Astrocyte (in vitro differentiated cells and primary cell): ENCODE data around the gene PAX8. TPM values are rescaled to one million over a fixed set of nuclear protein-coding genes. Genes with fewer than 3 reads are reported as not detected.
"Not testable (repeated sequence)": the region's sequence is repeated elsewhere in the genome, so short reads cannot be mapped to it uniquely, and the experiment has no call there.

Experiments
- DNase-seq: peaks from one replicate; pipeline ENCODE4 v3.0.0-alpha.2; 2010; ENCODE audit warnings: low read depth
- FAIRE-seq: peaks from 2 replicates; lab custom pipeline; 2011; peaks lifted over from hg19 to GRCh38; lab: Jason Lieb, UNC
- H2AFZ ChIP-seq: 2 replicates; pipeline ENCODE4 v1.6.0; 2012; ENCODE audit warnings: low read depth, low read length, inconsistent platforms
- H3K27ac ChIP-seq: 2 replicates; pipeline ENCODE4 v1.5.1; 2011; ENCODE audit warnings: low read depth, low read length, inconsistent platforms
- H3K27me3 ChIP-seq: 2 replicates; pipeline ENCODE4 v1.6.0; 2011; ENCODE audit warnings: low read length, inconsistent platforms; ENCODE audit not compliant: insufficient read depth
- H3K36me3 ChIP-seq: 2 replicates; pipeline ENCODE4 v1.5.1; 2011; ENCODE audit warnings: low read length, inconsistent platforms; ENCODE audit not compliant: insufficient read depth
- H3K4me1 ChIP-seq: 2 replicates; pipeline ENCODE4 v1.5.1; 2011; ENCODE audit warnings: low read length, inconsistent platforms; ENCODE audit not compliant: insufficient read depth
- H3K4me2 ChIP-seq: 2 replicates; pipeline ENCODE4 v1.6.0; 2012; ENCODE audit warnings: low read length, inconsistent platforms
- H3K4me3 ChIP-seq: 2 replicates; pipeline ENCODE4 v1.5.1; 2011; ENCODE audit warnings: low read depth, mild to moderate bottlenecking, low read length, inconsistent platforms; ENCODE audit not compliant: insufficient read depth
- H3K79me2 ChIP-seq: 2 replicates; pipeline ENCODE4 v1.6.0; 2012; ENCODE audit warnings: mild to moderate bottlenecking, low read length, inconsistent platforms; ENCODE audit not compliant: insufficient read depth
- H3K9ac ChIP-seq: 2 replicates; pipeline ENCODE4 v1.6.0; 2012; ENCODE audit warnings: mild to moderate bottlenecking, low read length, inconsistent platforms
- H3K9me3 ChIP-seq: 2 replicates; pipeline ENCODE4 v1.5.1; 2012; ENCODE audit warnings: low read depth, mild to moderate bottlenecking, low read length, inconsistent platforms; ENCODE audit not compliant: insufficient read depth
- H4K20me1 ChIP-seq: 2 replicates; pipeline ENCODE4 v1.6.0; 2012; ENCODE audit warnings: low read length, inconsistent platforms; ENCODE audit not compliant: insufficient read depth
- H3K27ac Mint-ChIP-seq: one replicate; pipeline ENCODE4 v1.8.0; 2021; ENCODE audit warnings: mild to moderate bottlenecking, mixed read lengths; ENCODE audit not compliant: unreplicated experiment
- H3K27me3 Mint-ChIP-seq: one replicate; pipeline ENCODE4 v1.8.0; 2021; ENCODE audit warnings: low read depth, mixed read lengths; ENCODE audit not compliant: unreplicated experiment
- H3K36me3 Mint-ChIP-seq: one replicate; pipeline ENCODE4 v1.8.0; 2021; ENCODE audit warnings: low read depth, mixed read lengths; ENCODE audit not compliant: unreplicated experiment
- H3K4me1 Mint-ChIP-seq: one replicate; pipeline ENCODE4 v1.8.0; 2021; ENCODE audit warnings: low read depth, mixed read lengths; ENCODE audit not compliant: unreplicated experiment
- H3K4me3 Mint-ChIP-seq: one replicate; pipeline ENCODE4 v1.8.0; 2021; ENCODE audit warnings: mild to moderate bottlenecking, moderate library complexity, mixed read lengths; ENCODE audit not compliant: unreplicated experiment
- H3K9me3 Mint-ChIP-seq: one replicate; pipeline ENCODE4 v1.8.0; 2021; ENCODE audit warnings: mild to moderate bottlenecking, mixed read lengths; ENCODE audit not compliant: unreplicated experiment
- CTCF ChIP-seq: IDR thresholded peaks from 2 replicates; pipeline ENCODE4 v1.5.1; 2011; ENCODE audit warnings: low read depth, mild to moderate bottlenecking, inconsistent platforms, low read length, moderate library complexity; ENCODE audit not compliant: insufficient read depth
- EZH2 ChIP-seq: IDR thresholded peaks from 2 replicates; pipeline ENCODE4 v1.6.1; 2012; ENCODE audit warnings: mild to moderate bottlenecking, low read length, inconsistent platforms; ENCODE audit not compliant: insufficient read depth
- total RNA-seq: library from RNA; stranded (reverse); gene quantifications from 2 replicates; pipeline ENCODE4 v1.2.1, GENCODE V29; 2021

The PAX8 gene
- total RNA-seq, 1 donor from 2014 or later, result 0.48 TPM

GRCh38 chr2:113305146-113305545, 26.4 kb upstream of the PAX8 start:
- peaks cover 40% of the 10 kb centered on the region for H3K27me3 Mint-ChIP-seq
- Histone ChIP-seq H4K20me1 (no peaks in the 10 kb centered on the region), H3K27me3 (no peaks in the 10 kb centered on the region), H3K9me3 (no peaks in the 10 kb centered on the region), H3K36me3 (no peaks in the 10 kb centered on the region), H3K79me2 (no peaks in the 10 kb centered on the region), H3K9ac (no peak overlapping the region), H3K4me1 (no peaks in the 10 kb centered on the region), H3K27ac (no peak overlapping the region), H2AFZ (no peak overlapping the region), H3K4me3 (no peak overlapping the region), H3K4me2 (no peak overlapping the region)
- H3K4me1 Mint-ChIP-seq, result peaks cover 5% of the 10 kb centered on the region
- no peaks in the 10 kb centered on the region for H3K9me3 Mint-ChIP-seq
- H3K4me3 Mint-ChIP-seq, result no peak overlapping the region
- no peaks in the 10 kb centered on the region for H3K36me3 Mint-ChIP-seq
- TF ChIP-seq CTCF (no peak), EZH2 (no peak)
- H3K27ac Mint-ChIP-seq, result no peak overlapping the region
- DNase-seq (no peak), FAIRE-seq (no peak)

- no peak overlapping the region for H2AFZ ChIP-seq
These were observed 26.0 kb upstream of the PAX8 start for GRCh38 chr2:113304702-113305101.

GRCh38 chr2:113302216-113302980, 23.7 kb upstream of the PAX8 start:
- DNase-seq, H3K9me3 ChIP-seq, H3K4me2 ChIP-seq, H3K27ac ChIP-seq, H3K79me2 ChIP-seq, H3K4me1 Mint-ChIP-seq, H3K36me3 ChIP-seq, H2AFZ ChIP-seq, H3K9me3 Mint-ChIP-seq, H4K20me1 ChIP-seq, H3K4me3 ChIP-seq, H3K27me3 ChIP-seq, H3K4me3 Mint-ChIP-seq, H3K36me3 Mint-ChIP-seq, FAIRE-seq, H3K4me1 ChIP-seq, H3K27ac Mint-ChIP-seq, H3K9ac ChIP-seq: not testable (repeated sequence)
- peaks cover 28% of the 10 kb centered on the region for H3K27me3 Mint-ChIP-seq

More at GRCh38 chr2:113304702-113305101, 26.0 kb upstream of the PAX8 start:
- TF ChIP-seq CTCF (no peak), EZH2 (no peak)
- Mint-ChIP-seq H3K4me1 (peaks cover under 1% of the 10 kb centered on the region), H3K27ac (no peak overlapping the region), H3K36me3 (no peaks in the 10 kb centered on the region), H3K9me3 (no peaks in the 10 kb centered on the region), H3K4me3 (no peak overlapping the region), H3K27me3 (peaks cover 40% of the 10 kb centered on the region)
- H3K27ac ChIP-seq, result no peak overlapping the region
- no peaks in the 10 kb centered on the region for H3K36me3 ChIP-seq
- no peaks in the 10 kb centered on the region for H4K20me1 ChIP-seq
- H3K4me3 ChIP-seq, result no peak overlapping the region
- FAIRE-seq (no peak), DNase-seq (no peak)
- H3K4me2 ChIP-seq, result no peak overlapping the region
- no peaks in the 10 kb centered on the region for H3K9me3 ChIP-seq
- H3K9ac ChIP-seq, result no peak overlapping the region
- H3K4me1 ChIP-seq, result no peaks in the 10 kb centered on the region
- no peaks in the 10 kb centered on the region for H3K79me2 ChIP-seq
- no peaks in the 10 kb centered on the region for H3K27me3 ChIP-seq
